Gastroesophageal sphincter (tissue), 3 donors: ENCODE results near the gene NELL1.

Source experiments
- POLR2AphosphoS5 ChIP-seq: sonication (generic); formaldehyde crosslinking; IDR thresholded peaks from one replicate; pipeline ENCODE4 v1.6.1; 2017; ENCODE audit warnings: antibody characterized with exemption
- TF ChIP-seq, protein P1 (sequence below), 4 experiments: fragments of 200-600 bp in 2 of 4; fragments of 450-650 bp in 2 of 4; sonication (generic) in 1 of 4; IDR thresholded peaks; one replicate each; pipeline ENCODE4 v1.5.1; 2017 to 2019; ENCODE audit warnings: antibody characterized with exemption in 4 of 4, mild to moderate bottlenecking in 2 of 4, moderate library complexity in 2 of 4

DNA sequence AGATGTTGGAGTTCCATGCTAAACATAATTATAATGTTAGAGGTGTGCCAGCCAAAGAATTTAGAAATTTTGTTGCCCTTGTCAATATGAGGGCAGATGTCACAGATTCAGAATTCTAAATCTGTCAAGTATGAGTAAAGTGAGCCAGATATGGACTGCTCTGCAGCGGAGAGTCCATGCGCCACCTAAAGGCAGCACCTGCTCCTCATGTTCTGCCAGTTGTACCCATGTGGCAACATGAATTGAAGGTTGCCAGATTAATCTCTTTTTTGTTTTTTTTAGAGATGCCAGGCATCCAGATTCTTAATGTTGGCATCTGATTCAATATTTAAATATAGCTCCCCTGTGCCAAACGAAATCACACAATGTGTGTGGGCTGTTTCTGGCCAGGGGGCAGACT is 844.9 kb downstream of the NELL1 start:
- TF ChIP-seq, protein P1, sequence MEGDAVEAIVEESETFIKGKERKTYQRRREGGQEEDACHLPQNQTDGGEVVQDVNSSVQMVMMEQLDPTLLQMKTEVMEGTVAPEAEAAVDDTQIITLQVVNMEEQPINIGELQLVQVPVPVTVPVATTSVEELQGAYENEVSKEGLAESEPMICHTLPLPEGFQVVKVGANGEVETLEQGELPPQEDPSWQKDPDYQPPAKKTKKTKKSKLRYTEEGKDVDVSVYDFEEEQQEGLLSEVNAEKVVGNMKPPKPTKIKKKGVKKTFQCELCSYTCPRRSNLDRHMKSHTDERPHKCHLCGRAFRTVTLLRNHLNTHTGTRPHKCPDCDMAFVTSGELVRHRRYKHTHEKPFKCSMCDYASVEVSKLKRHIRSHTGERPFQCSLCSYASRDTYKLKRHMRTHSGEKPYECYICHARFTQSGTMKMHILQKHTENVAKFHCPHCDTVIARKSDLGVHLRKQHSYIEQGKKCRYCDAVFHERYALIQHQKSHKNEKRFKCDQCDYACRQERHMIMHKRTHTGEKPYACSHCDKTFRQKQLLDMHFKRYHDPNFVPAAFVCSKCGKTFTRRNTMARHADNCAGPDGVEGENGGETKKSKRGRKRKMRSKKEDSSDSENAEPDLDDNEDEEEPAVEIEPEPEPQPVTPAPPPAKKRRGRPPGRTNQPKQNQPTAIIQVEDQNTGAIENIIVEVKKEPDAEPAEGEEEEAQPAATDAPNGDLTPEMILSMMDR (IDR thresholded peaks at IDR 0.05), result no peak
- TF ChIP-seq POLR2AphosphoS5, result no peak
